ENCODE measurements around the gene GPC5.
"Not testable (repeated sequence)": the region's sequence is repeated elsewhere in the genome, so short reads cannot be mapped to it uniquely, and the experiment has no call there.

Gene GPC5

GRCh38 chr13:91725646-91726045 is 327.2 kb downstream of the GPC5 start:
- DNase-seq, result no peak

DNA sequence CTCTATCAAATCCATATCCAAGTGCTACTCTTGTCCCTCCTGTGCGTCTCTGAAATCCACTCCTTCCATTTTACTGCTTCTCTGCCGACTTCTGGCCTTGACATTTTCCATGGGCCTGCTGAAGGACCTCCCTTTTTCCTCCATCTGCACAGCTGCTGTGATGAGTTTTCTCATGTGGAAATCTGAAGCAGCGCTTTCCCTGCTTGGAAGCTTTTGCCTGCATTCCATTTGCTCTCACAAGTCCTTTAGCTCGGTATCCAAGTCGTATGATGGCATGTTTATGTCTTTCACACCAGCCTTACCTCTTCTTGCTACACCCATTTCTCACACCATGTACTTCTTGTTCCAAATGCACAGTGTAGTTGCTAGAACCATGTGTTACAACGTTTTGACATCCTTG is 328.2 kb downstream of the GPC5 start:
- no peak for DNase-seq

DNA sequence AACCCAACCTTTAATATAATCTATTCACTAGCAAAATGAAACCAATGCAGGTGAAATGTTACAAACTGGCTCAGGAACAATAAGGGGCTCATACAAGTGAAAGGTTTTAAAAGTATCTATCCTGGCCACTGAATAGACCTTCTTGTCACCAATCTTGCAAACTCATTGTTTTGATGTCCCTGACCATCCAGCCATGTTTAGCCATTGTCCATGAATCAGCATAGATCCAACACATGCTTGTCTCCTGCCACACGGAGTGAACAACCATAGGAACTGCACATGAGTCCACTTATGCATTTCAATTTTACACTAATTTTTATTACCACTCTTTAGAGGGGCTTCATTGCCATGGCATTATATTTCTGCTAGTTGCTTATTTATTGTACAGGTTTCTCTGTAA is 331.4 kb downstream of the GPC5 start:
- DNase-seq, result no peak

- DNase-seq, result no peak
Observed at GRCh38 chr13:91739751-91740150, 341.3 kb downstream of the GPC5 start.

DNA sequence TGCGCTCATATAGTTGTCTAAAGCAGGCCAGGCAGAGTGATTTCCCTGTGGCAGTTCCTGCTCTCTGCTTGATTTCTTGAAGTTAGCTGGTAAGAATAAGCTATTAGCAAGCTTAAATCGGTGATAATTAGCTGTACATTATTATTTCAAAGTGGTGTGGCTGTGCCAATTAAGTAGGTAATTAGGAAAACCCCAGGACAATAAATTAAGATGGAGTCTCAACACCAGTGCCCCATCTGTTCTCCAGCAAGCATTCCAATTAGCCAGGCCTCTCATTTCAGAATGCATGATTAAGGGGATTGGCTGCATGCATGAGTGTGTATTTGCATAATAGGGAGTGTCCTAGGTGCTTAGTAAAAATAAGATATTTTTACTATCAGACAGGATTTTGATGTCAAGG is 342.3 kb downstream of the GPC5 start:
- no peak for DNase-seq

DNA sequence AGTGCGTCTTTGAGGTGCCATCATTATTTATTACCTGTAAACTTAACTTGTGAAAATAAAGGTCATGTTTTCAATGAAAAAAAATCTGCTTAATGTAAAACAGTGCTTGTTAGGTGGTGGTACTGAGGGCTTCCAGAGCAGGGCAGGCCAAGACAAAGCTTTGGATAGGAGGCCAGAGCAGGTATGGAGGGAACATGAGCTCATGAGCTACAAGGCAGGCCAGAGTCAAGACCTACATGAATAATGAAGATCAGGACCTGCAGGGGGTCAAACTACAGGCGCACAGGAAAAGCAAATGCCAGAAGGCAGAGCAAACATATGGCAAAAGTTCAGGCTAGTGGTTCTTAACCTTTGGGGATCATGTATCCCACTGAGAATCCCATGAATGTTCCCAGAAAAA is 343.5 kb downstream of the GPC5 start:
- no peak for DNase-seq

DNA sequence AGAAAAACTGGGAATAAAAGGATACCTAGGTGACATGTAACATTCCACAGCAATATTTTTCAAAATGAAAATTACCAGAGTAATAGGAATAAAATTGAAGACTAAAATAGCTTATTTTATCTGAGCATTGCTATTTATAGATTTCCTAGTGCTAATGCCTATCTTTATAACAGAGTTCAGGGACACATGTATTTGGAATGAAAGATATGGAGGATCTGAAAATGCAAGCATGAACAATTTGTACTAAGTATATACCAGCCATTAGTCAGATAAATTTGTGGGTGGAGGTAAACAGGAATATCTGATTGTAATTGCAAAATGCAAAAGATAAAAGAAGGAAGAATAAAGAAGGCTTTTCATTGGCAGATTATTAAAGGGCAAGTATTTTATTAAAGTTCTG is 345.9 kb downstream of the GPC5 start:
- no peak for DNase-seq

DNA sequence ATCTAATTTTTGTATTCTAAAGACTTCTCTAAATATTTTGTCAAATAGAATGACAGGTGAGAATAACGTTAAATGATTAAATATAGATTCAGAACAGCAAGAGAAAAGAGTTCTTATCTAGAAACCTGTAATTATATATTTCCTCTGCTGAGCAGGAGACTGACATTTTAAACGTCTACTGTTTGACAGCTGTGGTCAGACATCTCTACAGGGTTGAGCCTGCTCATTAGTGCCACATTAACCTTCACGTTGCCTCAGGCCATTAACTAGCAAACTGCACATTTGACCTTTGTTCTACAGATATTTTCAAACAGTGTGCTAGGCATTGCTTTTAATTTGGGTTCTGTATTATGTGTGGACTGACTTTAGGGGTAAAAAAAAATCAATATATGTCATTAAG is 347.5 kb downstream of the GPC5 start:
- no peak for DNase-seq

DNA sequence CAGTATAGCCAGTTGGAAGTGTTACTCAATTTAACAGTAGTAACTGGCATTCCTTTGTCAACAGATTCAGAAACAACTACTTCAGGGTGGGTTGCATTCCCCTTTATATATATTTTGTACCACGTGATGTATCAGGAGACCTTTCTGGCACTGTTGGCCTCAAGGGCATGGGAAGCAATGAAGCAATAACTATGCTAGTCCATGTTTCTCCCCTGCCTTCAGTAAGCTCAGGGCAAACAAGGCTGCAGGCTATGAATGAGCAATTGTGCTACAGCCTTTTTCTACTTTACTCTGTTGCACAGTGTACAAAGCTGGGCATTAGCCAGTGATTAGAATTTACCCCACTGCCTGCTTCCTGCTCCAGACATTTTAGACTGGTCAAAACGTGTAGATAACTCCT is 348.8 kb downstream of the GPC5 start:
- no peak for DNase-seq

- no peak for DNase-seq
Observed at GRCh38 chr13:91748416-91749089, 350.1 kb downstream of the GPC5 start.

DNA sequence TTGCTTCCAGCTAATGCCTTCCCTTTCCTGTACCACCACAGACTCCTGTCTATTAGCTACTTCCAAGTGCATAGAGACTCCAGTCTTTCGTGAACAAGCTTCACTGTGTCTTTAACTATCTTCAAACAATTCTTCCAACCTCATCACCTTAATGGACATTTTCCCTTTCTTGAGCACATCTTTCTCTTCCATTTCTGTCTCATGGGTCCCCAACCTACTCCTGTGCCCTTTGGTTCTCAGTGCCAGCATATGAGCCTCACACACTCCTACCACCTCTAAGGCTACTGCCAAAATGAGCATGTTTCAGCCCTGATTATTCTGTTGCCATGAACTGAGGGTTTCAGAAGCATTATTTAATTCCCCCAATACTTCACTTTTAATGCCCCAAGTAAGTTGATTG is 360.3 kb downstream of the GPC5 start:
- no peak for DNase-seq

GRCh38 chr13:91762957-91763356 is 364.5 kb downstream of the GPC5 start:
- no peak for DNase-seq

DNA sequence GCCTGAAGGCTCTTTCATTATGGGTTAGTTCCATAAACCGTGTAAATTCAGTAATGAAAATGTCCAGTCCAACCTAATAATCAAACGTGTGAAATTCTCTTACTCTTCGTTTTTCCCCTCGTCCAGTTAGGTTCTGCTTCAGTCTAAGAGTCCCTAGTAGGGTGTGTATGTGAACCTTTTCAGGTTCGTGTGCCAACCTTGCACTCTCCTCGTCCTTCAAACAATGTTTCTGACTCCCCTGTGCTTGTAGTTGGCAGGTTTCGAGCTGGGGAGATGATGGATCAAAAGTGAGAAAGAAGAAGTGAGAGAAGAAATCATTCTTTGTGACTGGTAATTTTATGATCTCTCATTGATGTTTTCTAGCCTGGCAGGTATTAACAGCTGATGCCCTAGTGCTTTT is 366.1 kb downstream of the GPC5 start:
- DNase-seq, result no peak

DNA sequence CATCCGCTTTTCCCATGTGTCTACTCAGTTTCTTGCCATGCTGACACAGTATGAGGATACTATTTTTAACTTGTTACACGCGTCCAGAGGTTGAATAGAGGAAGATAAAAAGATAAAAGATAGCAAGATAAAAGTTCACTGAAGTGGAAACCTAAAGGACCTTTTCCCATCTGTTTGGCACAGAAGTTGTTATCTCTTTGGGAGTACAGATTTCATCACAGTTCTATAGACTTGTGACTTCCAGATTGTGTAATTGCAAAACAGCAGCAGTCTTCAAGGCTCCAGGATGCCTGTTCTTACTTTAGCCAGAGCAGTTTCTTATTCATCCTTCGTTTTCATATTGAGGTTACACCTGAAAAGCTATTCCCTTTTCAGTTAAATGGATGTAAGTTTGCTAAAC is 369.2 kb downstream of the GPC5 start:
- no peak for DNase-seq

- no peak for DNase-seq
Observed at GRCh38 chr13:91768746-91769145, 370.3 kb downstream of the GPC5 start.

- no peak for DNase-seq
Observed at GRCh38 chr13:91771229-91771628, 372.8 kb downstream of the GPC5 start.

GRCh38 chr13:91773591-91774227 is 375.3 kb downstream of the GPC5 start:
- no peak for DNase-seq

DNA sequence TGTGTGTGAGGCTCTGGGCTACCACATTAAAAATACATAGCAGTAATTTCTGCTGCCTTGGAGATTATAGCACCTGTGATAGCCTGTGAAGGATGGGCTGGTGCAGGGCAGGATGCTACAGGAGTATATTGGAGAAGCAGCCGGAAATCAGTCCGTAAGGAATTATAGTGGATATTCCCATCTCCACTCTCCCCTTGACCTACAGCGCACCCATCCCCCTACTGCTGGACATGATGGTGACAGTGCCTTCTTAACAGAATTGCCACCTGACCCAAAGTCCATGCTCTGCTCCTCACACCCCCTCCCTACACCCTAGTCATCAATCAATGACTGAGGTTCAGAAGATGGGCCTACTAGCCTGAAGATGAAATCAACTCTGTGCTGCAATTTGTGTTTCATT is 376.0 kb downstream of the GPC5 start:
- DNase-seq, result no peak

- DNase-seq, result no peak
Observed at GRCh38 chr13:91776611-91777193, 378.3 kb downstream of the GPC5 start.

DNA sequence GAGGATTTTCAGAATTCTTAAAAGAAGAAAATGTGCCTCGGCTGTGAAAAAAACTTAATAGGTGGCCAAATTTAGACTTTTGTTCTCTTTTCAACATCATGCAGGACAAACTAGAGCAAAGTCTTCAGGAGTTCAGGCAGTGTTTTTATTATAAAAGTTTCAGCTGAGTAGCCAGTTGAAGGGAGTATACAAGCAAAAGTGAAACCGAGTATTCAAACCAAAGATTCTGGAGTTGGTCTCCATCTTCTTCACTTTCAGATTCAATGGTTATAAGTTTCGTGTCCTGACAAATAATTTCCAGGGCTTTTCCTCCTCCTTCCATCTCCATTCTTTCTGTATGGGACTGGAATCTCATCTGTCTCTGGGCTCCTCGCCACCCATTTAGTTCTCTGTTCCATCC is 379.7 kb downstream of the GPC5 start:
- no peak for DNase-seq

DNA sequence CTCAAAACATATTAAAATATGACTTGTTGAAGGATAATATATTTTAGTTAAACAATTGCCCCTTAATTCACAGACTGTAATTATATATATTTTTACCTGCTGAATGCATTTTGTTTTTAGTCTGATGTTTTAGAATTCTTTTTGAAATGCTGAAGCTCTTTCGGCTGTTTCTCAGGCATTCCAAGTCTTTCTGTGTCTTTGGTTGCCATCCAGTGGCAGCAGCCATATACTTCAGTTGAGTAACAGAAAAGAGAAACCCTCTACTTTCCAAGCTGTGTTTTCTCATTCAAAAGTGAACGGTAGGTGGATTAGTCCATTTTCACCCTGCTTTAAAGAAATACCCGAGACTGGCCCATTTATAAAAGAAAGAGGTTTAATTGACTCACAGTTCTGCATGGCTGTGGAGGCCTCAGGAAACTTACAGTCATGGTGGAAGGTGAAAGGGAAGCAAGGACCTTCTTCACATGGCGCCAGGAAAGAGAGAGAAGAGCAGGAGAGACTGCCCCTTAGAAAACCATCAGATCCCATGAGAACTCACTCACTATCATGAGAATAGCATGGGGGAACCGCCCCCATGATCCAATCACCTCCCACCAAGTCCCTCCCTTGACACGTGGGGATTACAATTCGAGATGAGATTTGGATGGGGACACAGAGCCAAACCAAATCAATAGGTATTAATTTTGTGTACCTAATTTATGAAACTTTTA is 383.7 kb downstream of the GPC5 start:
- not testable (repeated sequence) for DNase-seq

GRCh38 chr13:91785431-91786119 is 387.2 kb downstream of the GPC5 start:
- no peak for DNase-seq

GRCh38 chr13:91792054-91792453 is 393.6 kb downstream of the GPC5 start:
- DNase-seq, result no peak

Data from CD4-positive, alpha-beta T cell treated with Interleukin-1 beta for 1 hour (primary cell).